GM23338 (cell line): ENCODE measurements around the gene LRP1-AS. TPM values are rescaled to one million over a fixed set of nuclear protein-coding genes. Genes with fewer than 3 reads are reported as not detected.
A peak's percentile ranks its signal among the peaks of the same experiment; 100 is the strongest.

Experiments
- ATAC-seq: fragments of 200-7000 bp; cut with Tn5 transposase; 3 replicates; pipeline ENCODE4 v1.9.1; 2020
- DNase-seq: peaks from one replicate; pipeline ENCODE4 v3.0.0-alpha.2; 2015; ENCODE audit warnings: low spot score
- H2AFZ ChIP-seq: fragments of 200-600 bp; sonication (generic); 2 replicates; pipeline ENCODE4 v1.8.0; 2016; ENCODE audit warnings: antibody characterized with exemption, mild to moderate bottlenecking, moderate library complexity
- H3F3A ChIP-seq: fragments of 200-600 bp; sonication (generic); replicated peaks from 2 replicates; pipeline ENCODE4 v1.8.0; 2017; ENCODE audit warnings: antibody characterized with exemption, mixed run types, low read depth
- H3K27ac ChIP-seq: fragments of 200-600 bp; sonication (generic); 2 replicates; pipeline ENCODE4 v1.6.1; 2016; ENCODE audit warnings: low read depth
- H3K27me3 ChIP-seq: fragments of 200-600 bp; sonication (generic); 2 replicates; pipeline ENCODE4 v1.8.0; 2016; ENCODE audit warnings: mild to moderate bottlenecking, mixed run types, moderate library complexity; ENCODE audit not compliant: insufficient read depth
- H3K36me3 ChIP-seq: fragments of 200-600 bp; sonication (generic); 2 replicates; pipeline ENCODE4 v1.8.0; 2016; ENCODE audit warnings: mild to moderate bottlenecking; ENCODE audit not compliant: insufficient read depth
- H3K4me1 ChIP-seq: fragments of 200-600 bp; sonication (generic); 2 replicates; pipeline ENCODE4 v1.8.0; 2016; ENCODE audit warnings: mild to moderate bottlenecking, moderate library complexity; ENCODE audit not compliant: insufficient read depth
- H3K4me2 ChIP-seq: fragments of 200-600 bp; sonication (generic); 2 replicates; pipeline ENCODE4 v1.7.1; 2017; ENCODE audit warnings: mixed run types
- H3K4me3 ChIP-seq: fragments of 200-600 bp; sonication (generic); 2 replicates; pipeline ENCODE4 v1.6.1; 2016; ENCODE audit warnings: mixed run types
- H3K79me2 ChIP-seq: fragments of 200-600 bp; sonication (generic); replicated peaks from 2 replicates; pipeline ENCODE4 v1.8.0; 2017; ENCODE audit warnings: mild to moderate bottlenecking; ENCODE audit not compliant: insufficient read depth
- H3K9me2 ChIP-seq: fragments of 200-600 bp; sonication (generic); 2 replicates; pipeline ENCODE4 v1.8.0; 2017; ENCODE audit not compliant: insufficient read depth
- H4K20me1 ChIP-seq: fragments of 200-600 bp; sonication (generic); replicated peaks from 2 replicates; pipeline ENCODE4 v1.8.0; 2017; ENCODE audit warnings: mild to moderate bottlenecking; ENCODE audit not compliant: insufficient read depth
- H3K27ac Mint-ChIP-seq: 2 replicates; pipeline ENCODE4 v1.8.0; 2020; ENCODE audit warnings: inconsistent platforms, mild to moderate bottlenecking, moderate library complexity, mixed read lengths
- H3K27me3 Mint-ChIP-seq: 3 replicates; pipeline ENCODE4 v1.8.0; 2022; ENCODE audit warnings: low read depth, mild to moderate bottlenecking, moderate library complexity, mixed read lengths, inconsistent platforms; ENCODE audit not compliant: insufficient read depth, poor library complexity
- H3K36me3 Mint-ChIP-seq: 3 replicates; pipeline ENCODE4 v1.8.0; 2021; ENCODE audit warnings: low read depth, mild to moderate bottlenecking, inconsistent platforms, moderate library complexity, mixed read lengths
- H3K4me1 Mint-ChIP-seq: 3 replicates; pipeline ENCODE4 v1.8.0; 2020; ENCODE audit warnings: mild to moderate bottlenecking, inconsistent platforms, mixed read lengths
- H3K4me3 Mint-ChIP-seq: 3 replicates; pipeline ENCODE4 v1.8.0; 2021; ENCODE audit warnings: moderate library complexity, mild to moderate bottlenecking, inconsistent platforms, mixed read lengths
- H3K9me3 Mint-ChIP-seq: 3 replicates; pipeline ENCODE4 v1.8.0; 2020; ENCODE audit warnings: moderate library complexity, mild to moderate bottlenecking, inconsistent platforms, mixed read lengths
- CREB1 ChIP-seq: fragments of 250-450 bp; sonication (Bioruptor Pico); IDR thresholded peaks from 2 replicates; pipeline ENCODE4 v1.5.0; 2020; ENCODE audit warnings: low read depth, mild to moderate bottlenecking, moderate library complexity
- CTCF ChIP-seq, 2 experiments: fragments of 200-600 bp in 1 of 2; sonication (generic) in 1 of 2; conservative IDR thresholded peaks; 2 replicates each; pipeline versions ENCODE4 v1.5.1 to v1.6.1; 2016 to 2017; ENCODE audit warnings: antibody characterized with exemption in 2 of 2, low read depth in 2 of 2, mild to moderate bottlenecking in 2 of 2, moderate library complexity in 1 of 2
- ETS1 ChIP-seq: IDR thresholded peaks from 2 replicates; pipeline ENCODE4 v1.6.1; 2016; ENCODE audit warnings: antibody characterized with exemption
- EZH2 ChIP-seq: fragments of 200-600 bp; sonication (generic); IDR thresholded peaks from one replicate; pipeline ENCODE4 v1.8.0; 2017; ENCODE audit warnings: antibody characterized with exemption, mild to moderate bottlenecking, low read depth; ENCODE audit not compliant: unreplicated experiment
- JUNB ChIP-seq: IDR thresholded peaks from one replicate; pipeline ENCODE4 v1.6.1; 2016; ENCODE audit warnings: antibody characterized with exemption; ENCODE audit not compliant: unreplicated experiment
- NANOG ChIP-seq: IDR thresholded peaks from 2 replicates; pipeline ENCODE4 v1.6.1; 2016; ENCODE audit warnings: antibody characterized with exemption, borderline replicate concordance
- POLR2AphosphoS5 ChIP-seq: IDR thresholded peaks from 2 replicates; pipeline ENCODE4 v1.6.1; 2016; ENCODE audit warnings: antibody characterized with exemption, low read depth
- STAT1 ChIP-seq: IDR thresholded peaks from one replicate; pipeline ENCODE4 v1.6.1; 2016; ENCODE audit warnings: antibody characterized with exemption; ENCODE audit not compliant: unreplicated experiment
- ZNF114 ChIP-seq: fragments of 250-450 bp; sonication (Bioruptor Pico); IDR thresholded peaks from 2 replicates; pipeline ENCODE4 v1.5.0; 2020; ENCODE audit warnings: mild to moderate bottlenecking, moderate library complexity
- ZNF331 ChIP-seq: fragments of 250-450 bp; sonication (Bioruptor Pico); IDR thresholded peaks from 2 replicates; pipeline ENCODE4 v1.5.0; 2020; ENCODE audit warnings: low read depth, mild to moderate bottlenecking, moderate library complexity
- polyA plus RNA-seq: library from polyadenylated mRNA; unstranded; fragments of >200 nt; fragmentation: Nextera tagmentation; extraction: Ambion mirVana; gene quantifications from 2 replicates; pipeline ENCODE4 v1.2.1, GENCODE V29; 2016
- total RNA-seq: library from RNA; depleted of rRNA; stranded (reverse); fragments of >200 nt; shearing (Covaris generic); gene quantifications from 2 replicates; pipeline ENCODE4 v1.2.3, GENCODE V29; 2014
- TF ChIP-seq, protein P1 (sequence below): fragments of 250-450 bp; sonication (Bioruptor Pico); IDR thresholded peaks from 2 replicates; pipeline ENCODE4 v1.5.0; 2020; ENCODE audit warnings: mild to moderate bottlenecking, moderate library complexity
- TF ChIP-seq, protein P2 (sequence below): IDR thresholded peaks from one replicate; pipeline ENCODE4 v1.6.1; 2018; ENCODE audit warnings: antibody characterized with exemption; ENCODE audit not compliant: unreplicated experiment

The LRP1-AS gene
- total and polyA plus RNA-seq, 2 experiments from 2014 or later, result 0.86 TPM; not detected in 1

- H3K27ac ChIP-seq, result peak overlapping the region; percentile 12; the same call in 1 of the 2 replicates
- peaks cover 62% of the 10 kb centered on the region for H3K4me1 ChIP-seq
Observed at GRCh38 chr12:57129889-57130288, 17.5 kb downstream of the LRP1-AS start.

More at GRCh38 chr12:57129889-57130288, 17.5 kb downstream of the LRP1-AS start:
- no peaks in the 10 kb centered on the region for H3K27me3 ChIP-seq
- peak overlapping the region; percentile 93 for H3K4me2 ChIP-seq
- peaks cover 23% of the 10 kb centered on the region for H3K36me3 Mint-ChIP-seq
- no peak overlapping the region for H2AFZ ChIP-seq
- ATAC-seq (no peak), DNase-seq (no peak)
- no peaks in the 10 kb centered on the region for H3K9me3 Mint-ChIP-seq
- peaks cover 59% of the 10 kb centered on the region for H3K79me2 ChIP-seq
- peaks cover 40% of the 10 kb centered on the region for H3K27me3 Mint-ChIP-seq
- H3K4me3 ChIP-seq, result peak overlapping the region; percentile 98
- H3K9me2 ChIP-seq, result no peaks in the 10 kb centered on the region
- peaks cover 65% of the 10 kb centered on the region for H3K4me1 Mint-ChIP-seq
- no peak for TF ChIP-seq STAT1
- no peak for TF ChIP-seq ZNF331 (CRISPR knock-in tag)
- TF ChIP-seq CTCF (conservative IDR thresholded peaks at IDR 0.05; ENCODE audit: low read depth in 2 of 2), result no peak
- TF ChIP-seq POLR2AphosphoS5, result no peak
- TF ChIP-seq ETS1, result no peak
- TF ChIP-seq EZH2, result no peak
- TF ChIP-seq ZNF114 (CRISPR knock-in tag), result no peak
- TF ChIP-seq, protein P1, sequence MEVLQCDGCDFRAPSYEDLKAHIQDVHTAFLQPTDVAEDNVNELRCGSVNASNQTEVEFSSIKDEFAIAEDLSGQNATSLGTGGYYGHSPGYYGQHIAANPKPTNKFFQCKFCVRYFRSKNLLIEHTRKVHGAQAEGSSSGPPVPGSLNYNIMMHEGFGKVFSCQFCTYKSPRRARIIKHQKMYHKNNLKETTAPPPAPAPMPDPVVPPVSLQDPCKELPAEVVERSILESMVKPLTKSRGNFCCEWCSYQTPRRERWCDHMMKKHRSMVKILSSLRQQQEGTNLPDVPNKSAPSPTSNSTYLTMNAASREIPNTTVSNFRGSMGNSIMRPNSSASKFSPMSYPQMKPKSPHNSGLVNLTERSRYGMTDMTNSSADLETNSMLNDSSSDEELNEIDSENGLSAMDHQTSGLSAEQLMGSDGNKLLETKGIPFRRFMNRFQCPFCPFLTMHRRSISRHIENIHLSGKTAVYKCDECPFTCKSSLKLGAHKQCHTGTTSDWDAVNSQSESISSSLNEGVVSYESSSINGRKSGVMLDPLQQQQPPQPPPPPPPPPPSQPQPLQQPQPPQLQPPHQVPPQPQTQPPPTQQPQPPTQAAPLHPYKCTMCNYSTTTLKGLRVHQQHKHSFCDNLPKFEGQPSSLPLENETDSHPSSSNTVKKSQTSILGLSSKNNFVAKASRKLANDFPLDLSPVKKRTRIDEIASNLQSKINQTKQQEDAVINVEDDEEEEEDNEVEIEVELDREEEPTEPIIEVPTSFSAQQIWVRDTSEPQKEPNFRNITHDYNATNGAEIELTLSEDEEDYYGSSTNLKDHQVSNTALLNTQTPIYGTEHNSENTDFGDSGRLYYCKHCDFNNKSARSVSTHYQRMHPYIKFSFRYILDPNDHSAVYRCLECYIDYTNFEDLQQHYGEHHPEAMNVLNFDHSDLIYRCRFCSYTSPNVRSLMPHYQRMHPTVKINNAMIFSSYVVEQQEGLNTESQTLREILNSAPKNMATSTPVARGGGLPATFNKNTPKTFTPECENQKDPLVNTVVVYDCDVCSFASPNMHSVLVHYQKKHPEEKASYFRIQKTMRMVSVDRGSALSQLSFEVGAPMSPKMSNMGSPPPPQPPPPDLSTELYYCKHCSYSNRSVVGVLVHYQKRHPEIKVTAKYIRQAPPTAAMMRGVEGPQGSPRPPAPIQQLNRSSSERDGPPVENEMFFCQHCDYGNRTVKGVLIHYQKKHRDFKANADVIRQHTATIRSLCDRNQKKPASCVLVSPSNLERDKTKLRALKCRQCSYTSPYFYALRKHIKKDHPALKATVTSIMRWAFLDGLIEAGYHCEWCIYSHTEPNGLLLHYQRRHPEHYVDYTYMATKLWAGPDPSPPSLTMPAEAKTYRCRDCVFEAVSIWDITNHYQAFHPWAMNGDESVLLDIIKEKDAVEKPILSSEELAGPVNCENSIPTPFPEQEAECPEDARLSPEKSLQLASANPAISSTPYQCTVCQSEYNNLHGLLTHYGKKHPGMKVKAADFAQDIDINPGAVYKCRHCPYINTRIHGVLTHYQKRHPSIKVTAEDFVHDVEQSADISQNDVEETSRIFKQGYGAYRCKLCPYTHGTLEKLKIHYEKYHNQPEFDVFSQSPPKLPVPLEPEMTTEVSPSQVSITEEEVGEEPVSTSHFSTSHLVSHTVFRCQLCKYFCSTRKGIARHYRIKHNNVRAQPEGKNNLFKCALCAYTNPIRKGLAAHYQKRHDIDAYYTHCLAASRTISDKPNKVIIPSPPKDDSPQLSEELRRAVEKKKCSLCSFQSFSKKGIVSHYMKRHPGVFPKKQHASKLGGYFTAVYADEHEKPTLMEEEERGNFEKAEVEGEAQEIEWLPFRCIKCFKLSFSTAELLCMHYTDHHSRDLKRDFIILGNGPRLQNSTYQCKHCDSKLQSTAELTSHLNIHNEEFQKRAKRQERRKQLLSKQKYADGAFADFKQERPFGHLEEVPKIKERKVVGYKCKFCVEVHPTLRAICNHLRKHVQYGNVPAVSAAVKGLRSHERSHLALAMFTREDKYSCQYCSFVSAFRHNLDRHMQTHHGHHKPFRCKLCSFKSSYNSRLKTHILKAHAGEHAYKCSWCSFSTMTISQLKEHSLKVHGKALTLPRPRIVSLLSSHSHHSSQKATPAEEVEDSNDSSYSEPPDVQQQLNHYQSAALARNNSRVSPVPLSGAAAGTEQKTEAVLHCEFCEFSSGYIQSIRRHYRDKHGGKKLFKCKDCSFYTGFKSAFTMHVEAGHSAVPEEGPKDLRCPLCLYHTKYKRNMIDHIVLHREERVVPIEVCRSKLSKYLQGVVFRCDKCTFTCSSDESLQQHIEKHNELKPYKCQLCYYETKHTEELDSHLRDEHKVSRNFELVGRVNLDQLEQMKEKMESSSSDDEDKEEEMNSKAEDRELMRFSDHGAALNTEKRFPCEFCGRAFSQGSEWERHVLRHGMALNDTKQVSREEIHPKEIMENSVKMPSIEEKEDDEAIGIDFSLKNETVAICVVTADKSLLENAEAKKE, result no peak
- no peak for TF ChIP-seq JUNB
- no peak for TF ChIP-seq CREB1 (CRISPR knock-in tag)
- TF ChIP-seq, protein P2, sequence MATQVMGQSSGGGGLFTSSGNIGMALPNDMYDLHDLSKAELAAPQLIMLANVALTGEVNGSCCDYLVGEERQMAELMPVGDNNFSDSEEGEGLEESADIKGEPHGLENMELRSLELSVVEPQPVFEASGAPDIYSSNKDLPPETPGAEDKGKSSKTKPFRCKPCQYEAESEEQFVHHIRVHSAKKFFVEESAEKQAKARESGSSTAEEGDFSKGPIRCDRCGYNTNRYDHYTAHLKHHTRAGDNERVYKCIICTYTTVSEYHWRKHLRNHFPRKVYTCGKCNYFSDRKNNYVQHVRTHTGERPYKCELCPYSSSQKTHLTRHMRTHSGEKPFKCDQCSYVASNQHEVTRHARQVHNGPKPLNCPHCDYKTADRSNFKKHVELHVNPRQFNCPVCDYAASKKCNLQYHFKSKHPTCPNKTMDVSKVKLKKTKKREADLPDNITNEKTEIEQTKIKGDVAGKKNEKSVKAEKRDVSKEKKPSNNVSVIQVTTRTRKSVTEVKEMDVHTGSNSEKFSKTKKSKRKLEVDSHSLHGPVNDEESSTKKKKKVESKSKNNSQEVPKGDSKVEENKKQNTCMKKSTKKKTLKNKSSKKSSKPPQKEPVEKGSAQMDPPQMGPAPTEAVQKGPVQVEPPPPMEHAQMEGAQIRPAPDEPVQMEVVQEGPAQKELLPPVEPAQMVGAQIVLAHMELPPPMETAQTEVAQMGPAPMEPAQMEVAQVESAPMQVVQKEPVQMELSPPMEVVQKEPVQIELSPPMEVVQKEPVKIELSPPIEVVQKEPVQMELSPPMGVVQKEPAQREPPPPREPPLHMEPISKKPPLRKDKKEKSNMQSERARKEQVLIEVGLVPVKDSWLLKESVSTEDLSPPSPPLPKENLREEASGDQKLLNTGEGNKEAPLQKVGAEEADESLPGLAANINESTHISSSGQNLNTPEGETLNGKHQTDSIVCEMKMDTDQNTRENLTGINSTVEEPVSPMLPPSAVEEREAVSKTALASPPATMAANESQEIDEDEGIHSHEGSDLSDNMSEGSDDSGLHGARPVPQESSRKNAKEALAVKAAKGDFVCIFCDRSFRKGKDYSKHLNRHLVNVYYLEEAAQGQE, result no peak
- no peak for TF ChIP-seq NANOG
- peaks cover 27% of the 10 kb centered on the region for H4K20me1 ChIP-seq
- H3K36me3 ChIP-seq, result peaks cover 3% of the 10 kb centered on the region; the same call in 1 of the 2 replicates
- H3K4me3 Mint-ChIP-seq, result peak overlapping the region; percentile 86
- H3F3A ChIP-seq, result peaks cover 17% of the 10 kb centered on the region; the same call in 1 of the 2 replicates
- H3K27ac Mint-ChIP-seq, result peak overlapping the region; percentile 84
